GM19438 (cell line): ENCODE data around the gene PDE11A.
A peak's percentile ranks its signal among the peaks of the same experiment; 100 is the strongest.
"Not testable (repeated sequence)": the region's sequence is repeated elsewhere in the genome, so short reads cannot be mapped to it uniquely, and the experiment has no call there.

Experiments used
- ATAC-seq: cut with Tn5 transposase; IDR thresholded peaks from one replicate; pipeline ENCODE4 v1.9.1; 2021; ENCODE audit warnings: low read depth; ENCODE audit not compliant: unreplicated experiment

Gene PDE11A

DNA sequence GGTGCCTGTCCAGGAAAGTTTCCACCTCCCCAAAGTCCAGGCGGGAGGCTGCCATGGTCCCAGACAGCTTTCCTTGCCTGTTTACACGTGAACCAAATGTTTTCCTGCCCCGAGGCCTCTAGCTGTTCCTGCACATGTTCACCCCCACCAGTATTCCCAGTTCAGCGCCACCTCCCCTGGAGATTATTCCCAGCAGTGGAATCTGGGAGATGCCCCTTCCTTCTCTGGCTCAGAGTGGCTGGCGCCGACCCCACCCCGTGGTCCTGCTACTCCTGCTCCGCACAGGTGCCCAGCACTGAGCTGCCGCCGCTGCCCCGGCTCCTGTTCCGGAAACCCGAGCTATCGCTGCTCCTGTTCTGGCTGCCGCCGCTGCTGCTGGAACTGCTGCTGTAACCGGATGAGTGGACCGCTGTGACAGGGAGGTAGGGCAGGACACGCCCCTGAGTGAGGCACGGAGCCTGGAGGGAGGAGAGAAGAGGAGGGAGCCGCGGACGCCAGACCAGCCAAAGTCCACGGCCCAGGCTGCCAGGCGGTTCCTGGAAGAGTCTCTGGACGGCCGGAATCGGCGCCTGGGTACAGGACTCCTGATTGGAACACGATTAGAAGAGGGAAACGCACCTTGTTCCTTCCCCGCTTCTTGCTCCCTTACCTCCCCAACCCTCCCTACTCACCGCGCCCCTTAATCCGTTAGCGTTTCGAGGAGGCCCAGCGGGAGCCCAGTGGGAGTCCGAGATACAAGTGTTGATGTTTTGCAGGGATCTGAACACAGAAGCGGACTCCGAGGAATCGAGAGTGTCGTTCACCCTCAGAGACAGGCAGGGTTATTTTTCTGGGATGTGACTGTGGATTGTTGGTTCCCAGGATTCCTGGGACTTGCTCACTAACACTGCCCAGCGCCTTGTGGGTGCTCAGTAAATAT, at the start of gene PDE11A:
Gene PDE11A, minus strand, starts transcription at position 395 of the 919 bp plus-strand sequence. Its CDS starts 340 bp downstream, at position 55.
- peak; percentile 71 for ATAC-seq

DNA sequence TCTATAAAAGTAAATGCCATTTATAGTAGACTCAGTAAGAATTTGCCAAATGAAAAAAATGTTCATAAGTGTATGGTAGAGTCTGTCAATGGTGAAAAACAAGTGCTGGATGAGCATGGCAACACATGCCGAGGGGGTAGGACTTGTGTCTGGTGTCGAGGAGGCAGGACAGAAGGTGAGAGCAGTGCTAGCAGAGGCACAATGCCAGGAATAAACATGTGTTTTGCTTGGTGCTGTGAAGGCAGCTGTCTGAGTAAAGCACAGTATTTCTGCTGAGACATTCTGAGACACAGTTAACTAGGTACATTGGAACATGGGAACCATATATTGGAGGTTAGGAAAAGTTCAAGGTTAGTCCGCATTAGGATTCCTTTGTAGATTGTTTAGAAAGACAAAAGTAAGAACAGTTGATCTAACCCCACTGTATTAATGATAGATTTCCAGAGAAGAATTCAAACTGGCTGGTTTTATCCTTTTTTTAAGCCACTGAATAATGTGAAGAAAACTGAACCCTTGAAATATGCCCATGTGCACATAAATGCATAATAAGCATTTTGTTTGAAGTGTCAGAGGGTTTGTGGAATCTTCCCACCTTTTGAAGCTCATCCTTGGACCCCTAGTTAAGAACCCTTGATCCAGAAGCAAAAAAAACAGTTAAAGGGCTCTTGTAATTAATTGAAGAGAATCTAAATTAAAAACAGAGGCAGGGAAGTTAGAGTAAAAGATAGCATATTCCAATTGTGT, 46.8 kb upstream of the PDE11A start:
- ATAC-seq = no peak

GRCh38 chr2:178117725-178118124, 45.1 kb upstream of the PDE11A start:
- no peak for ATAC-seq

- ATAC-seq = no peak
Measured at GRCh38 chr2:178115271-178115670, 42.7 kb upstream of the PDE11A start.

GRCh38 chr2:178114462-178114861, 41.9 kb upstream of the PDE11A start:
- ATAC-seq = peak; percentile 30

DNA sequence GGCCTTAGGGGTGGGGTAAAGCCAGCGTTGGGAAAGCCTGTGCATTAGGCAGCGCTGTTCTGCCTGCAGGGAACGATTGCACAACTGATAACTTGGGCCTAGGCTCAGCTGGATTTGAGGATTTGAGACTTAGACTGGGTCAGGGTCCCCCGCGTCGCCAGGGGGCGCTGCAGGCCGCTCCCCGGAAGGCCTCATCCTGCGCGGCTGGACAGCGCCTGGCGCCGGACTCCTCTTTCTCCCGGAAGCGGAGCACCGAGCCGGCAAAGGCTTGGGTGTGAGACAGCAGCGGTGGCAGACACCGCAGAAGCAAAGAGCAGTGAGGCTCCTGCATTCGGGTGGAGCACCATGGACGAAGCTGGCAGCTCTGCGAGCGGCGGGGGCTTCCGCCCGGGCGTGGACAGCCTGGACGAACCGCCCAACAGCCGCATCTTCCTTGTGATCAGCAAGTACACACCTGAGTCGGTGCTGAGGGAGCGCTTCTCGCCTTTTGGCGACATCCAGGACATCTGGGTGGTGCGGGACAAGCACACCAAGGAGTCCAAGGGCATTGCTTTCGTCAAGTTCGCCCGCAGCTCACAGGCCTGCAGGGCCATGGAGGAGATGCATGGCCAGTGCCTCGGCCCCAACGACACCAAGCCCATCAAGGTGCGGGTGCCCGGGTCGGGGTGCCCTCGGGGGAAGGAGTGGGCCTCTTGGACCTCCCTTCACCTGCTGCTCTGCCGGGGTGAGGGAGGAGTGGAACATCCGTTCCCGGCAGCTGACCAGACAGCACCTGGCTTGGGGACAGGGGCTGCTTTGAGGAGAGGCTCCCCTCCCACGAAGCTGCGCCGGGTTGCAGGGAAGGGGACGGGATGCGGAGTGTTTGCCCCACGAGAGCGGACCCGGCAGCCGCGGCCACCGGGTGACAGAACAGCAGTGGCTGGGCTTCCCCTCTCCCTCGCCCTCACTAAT, 39.9 kb upstream of the PDE11A start, which contains the start of gene RBM45:
Gene RBM45, plus strand, starts transcription at position 236 of the 951 bp plus-strand sequence. Its CDS starts 110 bp downstream, at position 346.
- peak; percentile 84 for ATAC-seq

DNA sequence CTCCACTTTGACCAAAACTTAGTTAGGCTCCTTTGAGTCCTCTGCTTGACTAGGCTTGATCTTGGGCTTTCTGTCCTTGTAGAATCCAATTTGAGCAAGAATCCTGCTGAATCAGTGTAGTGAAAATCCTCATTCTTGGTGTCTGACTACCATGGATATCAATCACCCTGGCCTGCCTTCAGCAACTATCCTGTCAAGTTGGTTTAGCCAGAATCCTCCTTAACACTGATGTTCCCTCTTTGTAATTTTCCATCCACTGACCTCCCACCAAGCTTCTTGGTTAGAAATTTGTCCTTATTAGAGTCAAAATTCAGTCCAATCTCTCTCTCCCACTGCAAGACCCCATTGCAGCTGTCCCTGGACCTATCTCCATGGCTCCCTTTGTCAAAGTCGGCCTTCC, 39.2 kb upstream of the PDE11A start:
- no peak for ATAC-seq

GRCh38 chr2:178110681-178111080, 38.1 kb upstream of the PDE11A start:
- no peak for ATAC-seq

- no peak for ATAC-seq
Measured at GRCh38 chr2:178109813-178110212, 37.2 kb upstream of the PDE11A start.

DNA sequence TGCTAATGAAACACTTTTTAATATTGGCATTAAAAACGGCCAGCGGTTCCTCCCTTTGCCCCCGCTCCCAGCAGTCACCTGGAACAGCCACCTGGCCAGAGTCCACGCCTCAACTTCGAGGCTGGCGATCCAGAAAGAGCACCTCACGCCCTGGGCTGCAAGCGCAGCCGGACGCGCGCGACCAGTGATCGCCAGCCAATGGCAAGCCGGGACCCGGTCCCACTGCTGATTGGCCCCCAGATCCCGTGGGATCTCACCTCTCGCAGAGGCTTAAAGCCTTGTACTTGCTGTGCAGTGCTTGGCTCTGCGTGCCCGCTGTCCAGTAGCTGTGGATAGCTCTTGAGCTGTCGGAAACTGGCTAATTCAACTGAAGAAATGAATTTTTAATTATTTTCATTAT, 35.6 kb upstream of the PDE11A start:
- no peak for ATAC-seq

GRCh38 chr2:178106053-178106452, 33.5 kb upstream of the PDE11A start:
- no peak for ATAC-seq

DNA sequence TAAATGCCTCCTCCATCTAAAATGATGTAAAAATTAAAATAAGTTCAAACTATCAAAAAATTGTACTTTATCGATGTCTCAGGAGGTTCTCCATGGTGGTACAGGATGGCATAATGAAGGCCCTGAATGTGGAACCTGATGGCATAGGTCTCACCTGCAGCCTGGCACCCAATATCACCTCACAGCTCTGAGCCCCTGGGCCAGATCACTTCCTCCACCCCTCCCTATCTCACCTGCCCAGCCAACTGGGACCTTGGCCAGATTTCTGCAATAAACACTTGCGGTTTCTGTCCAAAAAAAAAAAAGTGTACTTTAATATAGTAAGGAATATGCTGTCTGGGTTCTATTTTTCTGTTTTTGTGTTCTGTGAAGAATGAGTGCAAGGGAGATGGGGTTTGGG, 33.0 kb upstream of the PDE11A start:
- ATAC-seq = no peak

- ATAC-seq = no peak
Measured at GRCh38 chr2:178101321-178102079, 28.9 kb upstream of the PDE11A start.

- no peak for ATAC-seq
Measured at GRCh38 chr2:178093471-178093870, 20.9 kb upstream of the PDE11A start.

- ATAC-seq = no peak
Measured at GRCh38 chr2:178088774-178089270, 16.2 kb upstream of the PDE11A start.

DNA sequence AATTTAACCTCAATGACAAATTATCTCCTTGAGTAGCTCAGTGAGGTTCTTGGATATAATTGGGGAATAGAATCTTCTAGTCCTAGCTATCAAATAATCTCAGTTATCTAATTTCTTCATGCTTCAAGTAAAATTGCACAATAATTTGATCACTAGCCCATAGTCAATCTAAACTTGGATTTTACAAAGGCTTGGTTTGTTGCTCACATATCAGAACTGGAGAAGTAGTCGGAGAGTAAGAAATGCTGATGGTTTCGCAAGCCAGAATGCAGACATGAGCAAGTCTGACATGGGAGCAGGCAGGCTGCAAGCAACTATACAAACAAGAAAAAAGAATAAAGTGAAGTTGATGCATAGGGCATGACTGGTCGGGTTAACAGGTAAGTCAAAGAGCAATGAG, 11.7 kb upstream of the PDE11A start:
- ATAC-seq = no peak

GRCh38 chr2:178082408-178083045, 9.9 kb upstream of the PDE11A start:
- no peak for ATAC-seq

- ATAC-seq = not testable (repeated sequence)
Measured at GRCh38 chr2:178079279-178079678, 6.7 kb upstream of the PDE11A start.

DNA sequence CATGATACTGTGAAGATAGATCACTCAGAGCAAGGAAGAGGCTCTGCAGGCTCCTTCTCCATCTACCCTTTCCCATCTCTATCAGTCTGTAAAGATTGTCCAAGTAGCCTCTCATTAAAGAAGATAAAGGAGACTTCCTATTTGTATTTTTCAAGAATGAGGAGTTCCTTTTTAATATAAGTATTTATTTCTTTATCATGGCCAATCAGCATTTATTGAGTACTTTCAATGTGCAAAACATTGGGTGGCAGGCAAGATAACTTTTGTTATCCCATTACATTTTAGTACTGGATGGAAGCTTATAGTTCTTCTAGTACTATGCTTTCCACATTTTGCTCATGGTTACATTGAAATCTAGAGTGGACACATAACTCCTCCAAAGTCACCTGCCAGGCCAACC, 3.6 kb upstream of the PDE11A start:
- ATAC-seq = no peak
